ENCODE results near the gene IQGAP2.

IQGAP2 gene

DNA sequence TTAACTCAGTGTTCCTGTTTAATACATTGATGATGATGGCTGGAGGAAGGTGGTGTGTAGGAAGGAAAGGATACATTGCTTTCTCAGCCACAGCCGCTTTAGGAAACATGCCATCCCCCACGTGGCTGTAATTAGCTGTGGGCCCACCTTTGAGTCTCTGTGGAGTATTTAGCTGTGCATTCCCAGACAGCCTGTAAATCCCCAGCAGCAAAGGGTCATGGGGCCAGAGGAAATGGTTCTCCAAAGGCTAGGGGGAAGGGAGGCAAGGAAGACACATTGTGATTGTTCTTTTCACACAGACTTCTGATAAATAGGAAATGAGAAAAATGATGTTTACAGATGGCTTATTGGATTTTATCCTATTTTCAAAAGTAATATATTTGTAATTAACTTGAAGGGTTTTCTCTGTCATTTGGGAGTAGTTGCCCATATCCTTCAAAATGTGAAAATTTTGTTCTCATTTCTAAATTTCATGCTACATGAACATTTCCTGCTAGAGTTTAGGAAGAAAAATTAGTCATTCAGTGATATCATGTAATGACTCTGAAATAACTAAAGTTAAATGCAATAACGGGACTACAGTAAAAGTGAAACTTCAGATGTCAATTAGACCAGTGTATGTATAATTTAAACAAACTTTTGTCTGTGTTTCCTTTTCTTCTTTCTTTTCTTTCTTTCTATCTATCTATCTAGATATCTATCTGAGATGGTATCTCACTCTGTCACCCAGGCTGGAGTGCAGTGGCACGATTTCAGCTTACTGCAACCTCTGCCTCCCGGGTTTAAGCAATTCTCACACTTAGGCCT is 288.6 kb downstream of the IQGAP2 start:
- Histone ChIP-seq H3K4me1 (ENCODE audit: control insufficient read depth, insufficient read depth, low read length) (peaks cover 10% of the 10 kb centered on the region), H3K4me3 (ENCODE audit: low read length) (no peak overlapping the region), H3K36me3 (ENCODE audit: control insufficient read depth, insufficient read depth, low read length) (no peaks in the 10 kb centered on the region)

DNA sequence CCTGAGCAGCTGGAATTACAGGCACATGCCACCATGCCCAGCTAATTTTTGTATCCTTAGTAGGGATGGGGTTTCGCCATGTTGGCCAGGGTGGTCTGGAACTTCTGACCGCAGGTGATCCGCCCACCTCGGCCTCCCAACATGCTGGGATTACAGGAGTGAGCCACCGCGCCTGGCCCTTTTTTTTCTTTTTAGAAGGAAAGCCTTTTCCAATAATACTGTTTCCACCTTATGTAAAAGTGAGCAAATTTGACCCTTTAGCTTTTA is 289.1 kb downstream of the IQGAP2 start:
- Histone ChIP-seq H3K9me3 (ENCODE audit: control insufficient read depth, low read length) (no peaks in the 10 kb centered on the region), H3K36me3 (ENCODE audit: control insufficient read depth, insufficient read depth, low read length) (no peaks in the 10 kb centered on the region), H3K27me3 (ENCODE audit: control insufficient read depth, insufficient read depth, low read length) (no peaks in the 10 kb centered on the region), H3K9ac (ENCODE audit: low read length) (no peak overlapping the region), H3K4me3 (ENCODE audit: low read length) (no peak overlapping the region), H3K4me1 (ENCODE audit: control insufficient read depth, insufficient read depth, low read length) (peaks cover 10% of the 10 kb centered on the region)

More for the DNA sequence above, 288.6 kb downstream of the IQGAP2 start:
- no peaks in the 10 kb centered on the region for H3K9me3 ChIP-seq (ENCODE audit: control insufficient read depth, low read length)
- H3K27me3 ChIP-seq (ENCODE audit: control insufficient read depth, insufficient read depth, low read length), result no peaks in the 10 kb centered on the region
- H3K9ac ChIP-seq (ENCODE audit: low read length), result no peak overlapping the region

- no peak overlapping the region for H3K4me3 ChIP-seq (ENCODE audit: low read length)
- H3K36me3 ChIP-seq (ENCODE audit: control insufficient read depth, insufficient read depth, low read length), result no peaks in the 10 kb centered on the region
- H3K9me3 ChIP-seq (ENCODE audit: control insufficient read depth, low read length), result no peaks in the 10 kb centered on the region
- no peak overlapping the region for H3K9ac ChIP-seq (ENCODE audit: low read length)
- peaks cover 10% of the 10 kb centered on the region for H3K4me1 ChIP-seq (ENCODE audit: control insufficient read depth, insufficient read depth, low read length)
- H3K27me3 ChIP-seq (ENCODE audit: control insufficient read depth, insufficient read depth, low read length), result no peaks in the 10 kb centered on the region
Measured at GRCh38 chr5:76692651-76693050, 289.6 kb downstream of the IQGAP2 start.

- Histone ChIP-seq H3K27me3 (ENCODE audit: control insufficient read depth, insufficient read depth, low read length) (no peaks in the 10 kb centered on the region), H3K9ac (ENCODE audit: low read length) (no peak overlapping the region), H3K4me1 (ENCODE audit: control insufficient read depth, insufficient read depth, low read length) (peaks cover 10% of the 10 kb centered on the region), H3K4me3 (ENCODE audit: low read length) (no peak overlapping the region), H3K36me3 (ENCODE audit: control insufficient read depth, insufficient read depth, low read length) (no peaks in the 10 kb centered on the region), H3K9me3 (ENCODE audit: control insufficient read depth, low read length) (no peaks in the 10 kb centered on the region)
Measured at GRCh38 chr5:76693141-76693540, 290.1 kb downstream of the IQGAP2 start.

- H3K9ac ChIP-seq (ENCODE audit: low read length), result no peak overlapping the region
- no peaks in the 10 kb centered on the region for H3K9me3 ChIP-seq (ENCODE audit: control insufficient read depth, low read length)
- no peaks in the 10 kb centered on the region for H3K36me3 ChIP-seq (ENCODE audit: control insufficient read depth, insufficient read depth, low read length)
- no peaks in the 10 kb centered on the region for H3K27me3 ChIP-seq (ENCODE audit: control insufficient read depth, insufficient read depth, low read length)
- peaks cover 10% of the 10 kb centered on the region for H3K4me1 ChIP-seq (ENCODE audit: control insufficient read depth, insufficient read depth, low read length)
- H3K4me3 ChIP-seq (ENCODE audit: low read length), result no peak overlapping the region
Measured at GRCh38 chr5:76694317-76694716, 291.2 kb downstream of the IQGAP2 start.

GRCh38 chr5:76695346-76695745 is 292.3 kb downstream of the IQGAP2 start:
- H3K9me3 ChIP-seq (ENCODE audit: control insufficient read depth, low read length), result no peaks in the 10 kb centered on the region
- no peak overlapping the region for H3K4me3 ChIP-seq (ENCODE audit: low read length)
- H3K9ac ChIP-seq (ENCODE audit: low read length), result no peak overlapping the region
- H3K4me1 ChIP-seq (ENCODE audit: control insufficient read depth, insufficient read depth, low read length), result peaks cover 10% of the 10 kb centered on the region
- no peaks in the 10 kb centered on the region for H3K27me3 ChIP-seq (ENCODE audit: control insufficient read depth, insufficient read depth, low read length)
- H3K36me3 ChIP-seq (ENCODE audit: control insufficient read depth, insufficient read depth, low read length), result no peaks in the 10 kb centered on the region

DNA sequence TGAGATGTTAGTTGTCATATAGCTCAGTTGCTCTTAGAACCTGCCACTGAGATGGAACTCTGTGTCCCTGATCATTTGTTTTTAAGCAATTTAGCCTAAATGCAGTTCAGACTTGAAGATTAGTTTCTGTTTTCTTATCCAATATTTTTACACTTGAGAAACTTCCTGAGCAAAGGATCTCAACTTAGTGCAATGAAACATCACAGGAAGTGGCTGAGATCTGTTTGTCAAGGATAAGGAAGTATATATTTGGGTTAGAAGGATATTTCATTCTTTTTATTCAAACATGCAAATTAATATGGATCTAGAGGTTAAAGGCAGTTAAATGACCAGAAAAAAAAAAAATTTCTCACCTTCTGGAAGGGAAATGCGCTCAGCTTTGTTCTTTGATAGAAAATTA is 293.2 kb downstream of the IQGAP2 start:
- H3K27me3 ChIP-seq (ENCODE audit: control insufficient read depth, insufficient read depth, low read length), result no peaks in the 10 kb centered on the region
- peaks cover 5% of the 10 kb centered on the region for H3K4me1 ChIP-seq (ENCODE audit: control insufficient read depth, insufficient read depth, low read length)
- H3K36me3 ChIP-seq (ENCODE audit: control insufficient read depth, insufficient read depth, low read length), result no peaks in the 10 kb centered on the region
- no peak overlapping the region for H3K9ac ChIP-seq (ENCODE audit: low read length)
- no peaks in the 10 kb centered on the region for H3K9me3 ChIP-seq (ENCODE audit: control insufficient read depth, low read length)
- H3K4me3 ChIP-seq (ENCODE audit: low read length), result no peak overlapping the region

GRCh38 chr5:76697670-76698069 is 294.6 kb downstream of the IQGAP2 start:
- Histone ChIP-seq H3K36me3 (ENCODE audit: control insufficient read depth, insufficient read depth, low read length) (no peaks in the 10 kb centered on the region), H3K9ac (ENCODE audit: low read length) (no peak overlapping the region), H3K9me3 (ENCODE audit: control insufficient read depth, low read length) (no peaks in the 10 kb centered on the region), H3K4me1 (ENCODE audit: control insufficient read depth, insufficient read depth, low read length) (no peaks in the 10 kb centered on the region), H3K27me3 (ENCODE audit: control insufficient read depth, insufficient read depth, low read length) (no peaks in the 10 kb centered on the region), H3K4me3 (ENCODE audit: low read length) (no peak overlapping the region)

DNA sequence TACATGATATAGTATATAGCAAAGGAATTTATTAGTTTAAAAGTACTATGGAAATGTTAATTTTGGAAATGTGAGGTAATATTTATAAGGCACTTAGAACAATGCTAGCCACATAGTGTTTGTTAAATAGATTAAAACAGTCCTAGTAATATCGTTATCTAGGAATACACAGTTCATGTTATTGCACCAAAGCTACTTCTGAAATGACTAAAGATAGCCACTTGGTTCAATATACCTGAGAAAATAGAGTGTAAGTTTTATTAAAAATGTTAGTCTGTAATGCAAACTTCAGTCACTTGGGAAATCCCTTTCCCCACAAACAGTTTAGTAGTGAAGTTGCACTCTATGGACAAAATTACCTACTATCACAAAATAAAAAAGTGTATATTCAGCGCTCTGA is 297.5 kb downstream of the IQGAP2 start:
- Histone ChIP-seq H3K36me3 (ENCODE audit: control insufficient read depth, insufficient read depth, low read length) (no peaks in the 10 kb centered on the region), H3K9me3 (ENCODE audit: control insufficient read depth, low read length) (no peaks in the 10 kb centered on the region), H3K4me3 (ENCODE audit: low read length) (no peak overlapping the region), H3K9ac (ENCODE audit: low read length) (no peak overlapping the region), H3K27me3 (ENCODE audit: control insufficient read depth, insufficient read depth, low read length) (no peaks in the 10 kb centered on the region), H3K4me1 (ENCODE audit: control insufficient read depth, insufficient read depth, low read length) (peaks cover 7% of the 10 kb centered on the region)

DNA sequence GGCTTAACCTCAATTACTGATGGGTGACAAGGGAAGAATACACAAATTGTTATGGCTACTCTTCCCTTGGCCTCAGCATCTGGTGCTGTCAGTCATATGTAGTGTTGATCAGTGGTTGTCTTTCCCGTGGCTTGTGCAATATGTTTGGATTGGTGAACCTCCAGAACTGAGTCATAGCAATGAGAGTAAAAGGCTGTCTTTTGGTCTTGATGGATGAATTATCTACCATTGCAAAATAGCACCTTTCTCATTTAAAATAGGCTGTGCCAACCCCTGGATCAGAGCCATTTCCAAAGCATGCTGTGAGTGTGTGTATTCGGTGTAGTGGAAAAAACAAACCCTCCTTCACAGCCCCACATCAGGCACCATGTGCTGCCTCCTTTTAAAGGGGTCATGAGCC is 298.2 kb downstream of the IQGAP2 start:
- H3K9me3 ChIP-seq (ENCODE audit: control insufficient read depth, low read length), result no peaks in the 10 kb centered on the region
- no peaks in the 10 kb centered on the region for H3K27me3 ChIP-seq (ENCODE audit: control insufficient read depth, insufficient read depth, low read length)
- peaks cover 7% of the 10 kb centered on the region for H3K4me1 ChIP-seq (ENCODE audit: control insufficient read depth, insufficient read depth, low read length)

DNA sequence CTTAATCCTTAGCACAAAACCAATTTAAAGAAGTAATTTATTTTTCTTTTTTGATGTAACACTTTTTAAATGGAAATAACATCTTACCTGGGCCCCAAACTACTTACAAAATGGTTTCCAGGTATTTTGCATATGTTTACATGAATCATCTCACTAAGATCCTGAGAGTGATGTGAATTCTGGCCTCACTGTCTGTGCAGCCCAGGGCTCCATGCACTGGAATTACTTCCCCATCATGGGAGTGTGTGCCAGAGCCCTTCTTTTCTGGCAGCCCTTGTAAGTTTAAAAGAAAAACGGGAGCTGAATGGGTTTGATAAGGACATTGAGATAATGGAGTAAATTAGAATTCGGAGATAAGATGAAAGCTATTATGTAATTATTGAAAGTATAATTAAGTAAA is 300.6 kb downstream of the IQGAP2 start:
- H3K9ac ChIP-seq (ENCODE audit: low read length), result no peak overlapping the region
- H3K9me3 ChIP-seq (ENCODE audit: control insufficient read depth, low read length), result no peaks in the 10 kb centered on the region
- peaks cover 7% of the 10 kb centered on the region for H3K4me1 ChIP-seq (ENCODE audit: control insufficient read depth, insufficient read depth, low read length)
- no peaks in the 10 kb centered on the region for H3K36me3 ChIP-seq (ENCODE audit: control insufficient read depth, insufficient read depth, low read length)
- no peak overlapping the region for H3K4me3 ChIP-seq (ENCODE audit: low read length)
- no peaks in the 10 kb centered on the region for H3K27me3 ChIP-seq (ENCODE audit: control insufficient read depth, insufficient read depth, low read length)

More for the DNA sequence above, 298.2 kb downstream of the IQGAP2 start:
- Histone ChIP-seq H3K36me3 (ENCODE audit: control insufficient read depth, insufficient read depth, low read length) (no peaks in the 10 kb centered on the region), H3K9ac (ENCODE audit: low read length) (no peak overlapping the region), H3K4me3 (ENCODE audit: low read length) (no peak overlapping the region)

- Histone ChIP-seq H3K27me3 (ENCODE audit: control insufficient read depth, insufficient read depth, low read length) (no peaks in the 10 kb centered on the region), H3K9me3 (ENCODE audit: control insufficient read depth, low read length) (no peaks in the 10 kb centered on the region), H3K4me1 (ENCODE audit: control insufficient read depth, insufficient read depth, low read length) (peaks cover 7% of the 10 kb centered on the region), H3K4me3 (ENCODE audit: low read length) (no peak overlapping the region), H3K36me3 (ENCODE audit: control insufficient read depth, insufficient read depth, low read length) (no peaks in the 10 kb centered on the region), H3K9ac (ENCODE audit: low read length) (no peak overlapping the region)
Measured at GRCh38 chr5:76704131-76704663, 301.1 kb downstream of the IQGAP2 start.

- Histone ChIP-seq H3K4me1 (ENCODE audit: control insufficient read depth, insufficient read depth, low read length) (peaks cover 7% of the 10 kb centered on the region), H3K9me3 (ENCODE audit: control insufficient read depth, low read length) (no peaks in the 10 kb centered on the region), H3K9ac (ENCODE audit: low read length) (no peak overlapping the region), H3K36me3 (ENCODE audit: control insufficient read depth, insufficient read depth, low read length) (no peaks in the 10 kb centered on the region), H3K4me3 (ENCODE audit: low read length) (no peak overlapping the region), H3K27me3 (ENCODE audit: control insufficient read depth, insufficient read depth, low read length) (no peaks in the 10 kb centered on the region)
Measured at GRCh38 chr5:76705574-76705973, 302.5 kb downstream of the IQGAP2 start.
